SK-N-MC (cell line): ENCODE data around the gene IGF2BP3.

ENCODE experiments used
- EZH2 ChIP-seq: fragments of 200-600 bp; sonication (generic); IDR thresholded peaks from one replicate; pipeline ENCODE4 v1.6.1; 2017; ENCODE audit warnings: antibody characterized with exemption
- POLR2AphosphoS5 ChIP-seq: IDR thresholded peaks from 2 replicates; pipeline ENCODE4 v1.6.1; 2012; ENCODE audit warnings: mild to moderate bottlenecking, low read depth, low read length, borderline replicate concordance

- TF ChIP-seq EZH2: no peak
- TF ChIP-seq POLR2AphosphoS5: no peak
These were observed 55.1 kb downstream of the IGF2BP3 start for GRCh38 chr7:23415198-23415597.
